AG09319 (cell line): ENCODE measurements around the gene RASGRF1.

Source experiments
- DNase-seq: peaks from one replicate; pipeline ENCODE4 v3.0.0-alpha.2; 2010; ENCODE audit warnings: low read depth; ENCODE audit errors: extremely low read depth
- CTCF ChIP-seq: IDR thresholded peaks from 2 replicates; pipeline ENCODE4 v1.5.1; 2011; ENCODE audit warnings: low read depth, mild to moderate bottlenecking, inconsistent platforms, low read length, moderate library complexity

Gene RASGRF1, protein sequence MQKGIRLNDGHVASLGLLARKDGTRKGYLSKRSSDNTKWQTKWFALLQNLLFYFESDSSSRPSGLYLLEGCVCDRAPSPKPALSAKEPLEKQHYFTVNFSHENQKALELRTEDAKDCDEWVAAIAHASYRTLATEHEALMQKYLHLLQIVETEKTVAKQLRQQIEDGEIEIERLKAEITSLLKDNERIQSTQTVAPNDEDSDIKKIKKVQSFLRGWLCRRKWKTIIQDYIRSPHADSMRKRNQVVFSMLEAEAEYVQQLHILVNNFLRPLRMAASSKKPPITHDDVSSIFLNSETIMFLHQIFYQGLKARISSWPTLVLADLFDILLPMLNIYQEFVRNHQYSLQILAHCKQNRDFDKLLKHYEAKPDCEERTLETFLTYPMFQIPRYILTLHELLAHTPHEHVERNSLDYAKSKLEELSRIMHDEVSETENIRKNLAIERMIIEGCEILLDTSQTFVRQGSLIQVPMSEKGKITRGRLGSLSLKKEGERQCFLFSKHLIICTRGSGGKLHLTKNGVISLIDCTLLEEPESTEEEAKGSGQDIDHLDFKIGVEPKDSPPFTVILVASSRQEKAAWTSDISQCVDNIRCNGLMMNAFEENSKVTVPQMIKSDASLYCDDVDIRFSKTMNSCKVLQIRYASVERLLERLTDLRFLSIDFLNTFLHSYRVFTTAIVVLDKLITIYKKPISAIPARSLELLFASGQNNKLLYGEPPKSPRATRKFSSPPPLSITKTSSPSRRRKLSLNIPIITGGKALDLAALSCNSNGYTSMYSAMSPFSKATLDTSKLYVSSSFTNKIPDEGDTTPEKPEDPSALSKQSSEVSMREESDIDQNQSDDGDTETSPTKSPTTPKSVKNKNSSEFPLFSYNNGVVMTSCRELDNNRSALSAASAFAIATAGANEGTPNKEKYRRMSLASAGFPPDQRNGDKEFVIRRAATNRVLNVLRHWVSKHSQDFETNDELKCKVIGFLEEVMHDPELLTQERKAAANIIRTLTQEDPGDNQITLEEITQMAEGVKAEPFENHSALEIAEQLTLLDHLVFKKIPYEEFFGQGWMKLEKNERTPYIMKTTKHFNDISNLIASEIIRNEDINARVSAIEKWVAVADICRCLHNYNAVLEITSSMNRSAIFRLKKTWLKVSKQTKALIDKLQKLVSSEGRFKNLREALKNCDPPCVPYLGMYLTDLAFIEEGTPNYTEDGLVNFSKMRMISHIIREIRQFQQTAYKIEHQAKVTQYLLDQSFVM (N-terminal part only)

DNA sequence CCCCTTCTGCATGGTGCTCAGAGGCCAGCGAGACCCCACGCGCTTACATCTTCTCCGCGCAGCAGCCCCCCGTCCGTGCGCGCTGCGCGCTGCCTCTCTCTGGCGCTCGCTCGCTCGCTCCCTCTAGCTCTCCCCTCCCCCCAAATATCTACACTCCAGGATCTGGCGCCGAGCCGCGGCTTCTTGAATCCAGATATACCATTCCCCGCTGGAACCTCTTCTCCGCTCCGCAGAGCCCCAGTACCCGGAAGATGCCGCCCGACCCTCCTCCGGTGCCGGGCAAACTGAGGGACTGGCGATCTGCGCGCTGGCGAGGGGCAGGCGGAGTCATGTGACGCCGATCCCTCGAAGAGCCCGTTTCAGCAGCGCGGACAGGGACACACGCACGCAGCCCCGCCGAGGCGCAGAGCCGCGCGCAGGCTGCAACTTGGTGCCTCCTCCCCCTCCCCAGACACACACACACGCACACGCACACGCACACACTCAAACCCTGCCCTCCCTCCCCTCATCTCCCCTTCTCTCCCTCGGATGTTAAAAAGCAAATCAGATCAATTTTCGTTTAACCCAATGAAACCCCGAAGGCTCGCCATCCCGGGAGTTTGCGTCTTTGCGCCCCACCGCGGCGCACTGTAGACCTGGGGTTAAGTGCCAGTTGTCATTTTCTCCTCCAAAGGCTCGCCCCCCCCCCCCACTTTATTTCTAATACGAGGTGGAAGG, at the start of gene RASGRF1:
Gene RASGRF1, minus strand, starts transcription at position 294 of the 717 bp plus-strand sequence. Its CDS starts 282 bp downstream, at position 12.
- DNase-seq = no peak
- no peak for TF ChIP-seq CTCF

GRCh38 chr15:79136434-79137046, 46.0 kb upstream of the RASGRF1 start:
- no peak for DNase-seq

DNA sequence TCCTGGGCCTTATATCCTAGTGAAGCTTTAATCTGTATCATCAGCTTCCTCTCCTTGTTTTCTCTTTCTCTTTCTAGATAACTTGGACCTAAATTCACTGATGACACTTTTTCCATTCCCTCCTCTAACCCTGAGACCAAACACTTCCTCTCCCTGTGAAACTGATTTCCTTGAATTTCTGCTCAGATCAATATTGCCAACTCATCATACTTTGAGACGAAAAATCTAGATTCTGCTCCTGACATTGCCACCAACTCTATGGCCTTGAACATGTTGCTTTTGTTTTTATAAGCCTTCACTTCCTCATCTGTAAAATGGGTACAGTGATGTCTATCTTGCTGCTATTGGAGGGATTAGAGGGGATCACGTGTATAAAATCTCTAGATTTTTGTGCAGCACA, 42.7 kb upstream of the RASGRF1 start:
- no peak for DNase-seq
- TF ChIP-seq CTCF = no peak

More at GRCh38 chr15:79136434-79137046, 46.0 kb upstream of the RASGRF1 start:
- no peak for TF ChIP-seq CTCF

- DNase-seq = no peak
- TF ChIP-seq CTCF = no peak
Measured at GRCh38 chr15:79132770-79133169, 42.2 kb upstream of the RASGRF1 start.

DNA sequence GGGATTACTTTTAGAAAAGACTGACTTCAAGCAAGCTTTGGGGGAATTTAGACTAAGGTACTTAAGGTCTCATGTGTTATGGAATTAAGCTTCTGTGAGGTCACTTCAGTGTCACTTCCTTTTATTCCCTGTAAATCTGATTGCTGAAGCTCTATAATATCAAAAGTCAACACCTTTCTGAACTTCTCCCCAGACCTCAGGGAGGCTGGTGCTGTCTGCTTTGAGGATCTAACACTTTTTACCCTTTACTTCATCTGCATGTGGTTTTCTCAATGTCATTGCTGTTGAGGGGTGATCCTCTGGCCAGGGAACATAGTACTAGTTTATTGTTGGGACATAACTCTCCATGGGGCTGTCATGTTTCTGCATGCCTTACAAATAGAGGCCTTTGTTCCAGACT, 41.8 kb upstream of the RASGRF1 start:
- DNase-seq = no peak
- TF ChIP-seq CTCF = no peak

- TF ChIP-seq CTCF = no peak; the same call in 1 of the 2 replicates
- no peak for DNase-seq
Measured at GRCh38 chr15:79130535-79131130, 40.1 kb upstream of the RASGRF1 start.
